NCI-H187 (cell line): ENCODE data around the gene RAPGEF4.
"Not testable (repeated sequence)": the region's sequence is repeated elsewhere in the genome, so short reads cannot be mapped to it uniquely, and the experiment has no call there.

Experiments
- DNase-seq, 2 experiments: peaks; one replicate each; lab custom pipeline; 2025; lab: John Stamatoyannopoulos, UW

RAPGEF4 gene

GRCh38 chr2:172774302-172774701 lies 38.7 kb downstream of the RAPGEF4 start:
- DNase-seq, result no peak

DNA sequence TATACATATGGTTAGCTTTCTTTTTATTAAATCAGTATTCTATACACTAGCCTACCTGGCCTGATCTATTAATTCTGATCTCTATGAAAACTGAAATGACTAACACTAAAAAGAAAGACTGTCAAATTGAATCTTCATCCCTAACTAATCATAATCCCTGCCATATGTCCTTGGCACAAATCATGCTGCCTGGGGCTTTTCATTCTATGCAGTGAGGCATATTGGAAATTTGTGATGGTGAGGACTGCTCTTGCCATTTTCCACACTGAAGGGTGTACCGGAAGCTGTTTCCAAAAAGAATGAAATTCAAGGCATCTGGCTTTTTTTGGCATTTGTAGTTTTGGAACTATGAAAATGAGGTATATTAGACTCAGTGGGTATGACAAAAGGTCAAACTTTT lies 39.7 kb downstream of the RAPGEF4 start:
- DNase-seq, result no peak

- no peak for DNase-seq
Observed at GRCh38 chr2:172777431-172777830, 41.8 kb downstream of the RAPGEF4 start.

DNA sequence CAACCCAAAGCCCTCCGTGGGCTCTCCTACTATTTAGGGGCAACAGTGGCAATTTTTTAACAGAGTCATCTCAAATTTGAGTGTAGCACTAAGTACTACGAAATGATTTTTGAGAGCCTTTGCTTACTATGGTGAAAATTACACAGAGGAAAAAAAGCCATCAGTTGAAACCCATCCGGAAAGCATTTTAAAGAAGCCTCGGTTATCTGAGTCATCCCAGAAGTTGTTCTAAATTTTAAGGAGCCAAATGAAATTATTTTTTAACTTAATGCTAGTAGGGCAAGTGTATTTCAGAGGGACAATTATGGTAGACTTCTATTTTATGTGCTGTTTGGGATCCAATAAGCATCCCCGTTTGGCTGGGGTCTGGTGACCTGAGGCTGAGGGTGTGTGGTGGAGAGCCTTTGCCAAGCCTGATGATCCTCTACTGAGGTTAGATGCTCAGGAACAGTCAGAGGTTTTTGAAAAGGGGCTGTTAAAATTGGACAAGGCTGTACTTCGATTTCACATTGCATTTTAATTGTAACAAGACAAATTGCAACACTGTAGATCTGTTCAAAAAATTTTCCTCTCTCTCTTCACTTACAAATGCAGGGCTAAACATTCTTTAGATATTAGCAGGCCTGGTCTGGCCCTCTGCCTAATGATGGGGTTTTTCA lies 47.0 kb downstream of the RAPGEF4 start:
- no peak for DNase-seq

DNA sequence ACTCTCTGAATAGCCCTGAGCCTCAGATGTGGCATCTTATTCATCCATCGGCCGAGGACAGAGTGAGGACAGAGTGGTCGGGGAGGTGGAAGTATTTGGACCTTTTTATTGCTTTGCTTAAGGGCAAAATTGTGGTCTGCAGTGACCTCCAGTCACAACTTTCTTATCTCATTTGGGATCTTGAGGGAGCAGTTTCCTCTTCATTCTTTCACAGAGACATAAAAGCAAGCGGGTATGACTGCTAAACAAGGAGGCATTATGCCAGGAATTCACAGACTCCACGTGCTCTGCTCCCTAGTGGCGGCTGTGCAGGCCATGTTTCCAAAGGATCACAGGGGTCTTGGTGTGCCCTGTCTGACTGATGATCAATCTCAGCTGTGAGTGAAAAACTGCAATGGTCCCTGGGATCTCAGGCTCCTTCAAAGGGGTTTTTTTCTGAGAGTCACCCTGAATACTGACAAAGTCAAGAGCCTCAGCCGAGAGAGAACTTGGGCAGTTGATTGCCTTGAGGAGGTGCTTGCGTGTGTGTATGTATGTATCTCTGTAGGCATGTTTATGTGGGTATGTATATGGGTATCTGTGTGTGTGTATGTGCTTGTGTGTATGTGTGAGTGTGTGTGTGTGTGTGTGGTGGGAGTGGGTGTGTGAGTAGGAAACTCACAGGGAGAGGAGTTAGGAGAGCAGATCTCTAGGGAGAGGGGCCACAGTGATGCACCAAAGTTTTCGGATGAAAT lies 47.7 kb downstream of the RAPGEF4 start:
- DNase-seq, result no peak

DNA sequence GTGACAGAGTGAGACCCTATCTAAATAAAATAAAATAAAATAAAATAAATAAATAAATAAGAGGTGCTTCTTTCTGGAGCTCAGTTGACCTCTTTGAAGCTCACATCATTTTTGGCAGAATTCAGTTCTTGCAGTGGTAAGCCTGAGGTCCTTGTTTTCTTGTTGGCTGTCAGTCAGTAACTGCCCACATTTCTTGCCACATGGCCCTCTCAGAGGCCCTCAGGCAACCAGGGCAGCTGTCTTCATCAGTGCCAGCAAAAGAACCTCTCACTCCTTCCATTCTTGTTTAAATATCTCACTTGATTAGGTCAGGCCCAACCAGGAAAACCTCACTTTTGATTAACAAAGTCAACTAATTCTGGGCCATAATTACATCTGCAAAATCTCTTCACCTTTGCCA lies 53.2 kb downstream of the RAPGEF4 start:
- no peak for DNase-seq

DNA sequence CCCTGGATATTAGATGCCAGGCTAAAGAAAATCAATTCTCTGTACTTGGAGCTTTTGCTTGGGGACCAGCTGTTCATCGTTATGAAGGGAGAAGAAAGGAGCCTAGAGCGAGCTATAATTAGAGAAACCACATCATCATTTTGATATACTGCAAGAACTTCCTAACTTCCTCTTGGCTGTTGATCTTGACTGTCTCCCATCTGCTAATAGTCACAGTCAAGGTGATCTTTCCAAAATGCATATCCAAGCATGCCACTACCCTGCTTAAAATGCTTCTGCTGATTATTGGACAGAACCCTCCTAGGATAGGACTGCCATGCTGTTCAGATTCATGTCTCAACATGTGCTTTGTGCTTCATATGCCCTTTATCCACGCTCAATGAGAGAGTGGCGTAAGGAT lies 54.8 kb downstream of the RAPGEF4 start:
- no peak for DNase-seq

- no peak for DNase-seq
Observed at GRCh38 chr2:172791953-172792352, 56.3 kb downstream of the RAPGEF4 start.

DNA sequence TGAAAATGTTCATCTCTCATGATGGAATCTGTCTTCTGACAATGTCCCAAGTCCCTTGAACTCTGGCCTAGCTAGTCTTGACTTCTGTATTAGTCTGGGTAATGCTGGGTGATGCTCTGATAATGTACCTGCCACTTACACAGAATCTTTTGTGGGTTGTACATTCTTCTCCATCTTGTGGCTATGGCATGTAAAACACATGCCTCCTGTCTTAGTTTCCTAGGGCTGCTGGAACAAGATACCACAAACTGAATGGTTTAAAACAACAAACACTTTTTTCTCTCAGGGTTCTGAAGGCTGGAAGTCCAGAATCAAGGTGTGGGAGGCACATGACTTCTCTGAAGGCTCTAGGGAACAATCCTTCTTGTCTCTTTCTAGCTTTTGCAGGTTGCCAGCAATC lies 57.1 kb downstream of the RAPGEF4 start:
- DNase-seq, result no peak

GRCh38 chr2:172803308-172803707 lies 67.7 kb downstream of the RAPGEF4 start:
- DNase-seq, result not testable (repeated sequence)

DNA sequence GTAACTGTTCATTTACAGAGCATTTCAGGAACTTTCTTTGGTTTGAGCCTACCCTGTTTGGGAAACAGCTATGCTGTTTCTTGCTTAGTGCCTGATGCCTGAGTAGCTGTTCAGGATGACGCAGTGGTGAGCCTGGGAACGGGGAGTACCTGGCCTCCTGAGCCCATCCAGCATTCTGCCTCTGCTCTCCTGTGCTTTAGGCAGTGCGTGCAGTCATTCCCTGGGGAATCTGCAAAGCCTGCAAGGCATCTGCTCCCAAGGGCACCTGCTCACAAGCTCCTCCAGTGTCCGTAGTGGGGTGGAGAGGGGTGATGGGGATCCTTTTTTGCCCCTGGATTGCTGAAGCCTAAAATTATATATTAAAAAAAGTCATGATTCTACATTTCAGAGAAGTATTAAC lies 68.8 kb downstream of the RAPGEF4 start:
- no peak for DNase-seq

GRCh38 chr2:172806493-172806892 lies 70.8 kb downstream of the RAPGEF4 start:
- DNase-seq, result no peak

DNA sequence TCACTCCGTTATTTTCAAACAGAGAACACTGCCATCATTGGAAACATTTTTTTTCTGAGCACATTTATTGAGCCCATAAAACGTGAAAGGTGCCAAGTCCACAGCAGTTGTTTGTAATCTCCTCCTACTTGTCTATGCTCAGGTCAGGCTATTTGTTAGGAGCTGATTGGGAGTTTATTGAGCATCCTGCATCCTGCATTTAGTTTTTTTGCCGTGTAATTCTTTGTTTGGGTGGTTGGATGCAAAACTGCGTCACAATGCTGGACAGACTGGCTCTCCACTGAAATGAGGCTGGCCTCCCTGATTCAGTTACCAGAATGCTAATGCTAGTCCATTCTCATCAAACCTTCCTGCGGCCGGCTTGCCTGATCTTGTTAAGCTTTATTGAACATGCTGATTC lies 71.4 kb downstream of the RAPGEF4 start:
- DNase-seq, result no peak

DNA sequence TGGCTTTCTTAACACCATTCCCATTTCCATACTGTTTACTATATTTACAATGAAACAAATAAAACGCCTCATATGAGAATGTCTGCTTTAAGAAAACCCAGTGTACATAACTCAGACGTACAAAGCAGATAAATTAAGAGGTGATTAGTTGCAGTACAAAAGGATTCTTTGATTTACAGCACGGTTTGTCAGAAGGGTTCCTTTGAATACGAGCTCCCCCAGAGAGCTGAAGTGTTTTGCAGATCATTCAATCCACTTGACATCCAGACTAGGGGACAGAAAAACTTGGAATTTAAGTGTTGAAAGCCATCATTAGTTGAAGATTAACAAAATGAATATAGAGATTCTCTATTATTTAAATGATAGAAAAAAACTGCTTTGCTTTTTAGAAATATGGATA lies 72.5 kb downstream of the RAPGEF4 start:
- DNase-seq, result no peak

DNA sequence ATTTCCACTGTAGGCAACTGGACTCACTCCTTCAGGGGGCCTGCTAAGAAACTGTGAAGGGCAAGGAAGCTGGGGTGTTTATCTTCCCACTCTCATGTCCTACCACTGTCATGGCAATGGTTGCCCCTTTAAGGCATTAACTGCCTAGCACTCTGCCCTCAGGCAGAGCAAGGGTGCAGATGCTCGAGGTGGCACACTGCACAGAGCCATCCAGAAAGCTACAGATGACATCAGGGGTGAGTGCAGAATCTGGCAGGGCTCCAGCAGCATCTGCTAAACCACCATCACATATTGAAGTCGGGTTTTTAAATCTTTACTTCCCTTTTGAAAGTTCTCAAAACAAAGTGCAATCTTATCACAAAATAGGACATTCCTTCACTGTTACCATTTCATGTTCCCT lies 75.4 kb downstream of the RAPGEF4 start:
- no peak for DNase-seq

- DNase-seq, result no peak
Observed at GRCh38 chr2:172812158-172812744, 76.6 kb downstream of the RAPGEF4 start.

GRCh38 chr2:172813314-172813888 lies 77.8 kb downstream of the RAPGEF4 start:
- DNase-seq, result no peak

DNA sequence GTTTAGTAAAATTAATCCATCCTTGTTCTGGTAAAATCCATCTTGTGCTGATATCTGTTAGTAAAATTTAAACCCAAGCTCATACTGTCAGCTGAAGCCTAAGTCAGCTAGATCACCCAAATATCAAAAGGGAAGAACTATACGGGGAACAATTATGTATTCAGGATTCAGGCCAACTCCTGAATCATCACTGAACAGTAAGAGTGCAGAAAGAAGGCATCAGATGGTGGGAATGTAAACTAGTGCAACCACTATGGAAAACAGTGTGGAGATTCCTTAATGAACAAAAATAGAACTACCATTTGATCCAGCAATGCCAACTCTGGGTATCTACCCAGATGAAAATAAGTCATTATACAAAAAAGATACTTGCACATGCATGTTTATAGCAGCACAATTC lies 81.8 kb downstream of the RAPGEF4 start:
- no peak for DNase-seq

GRCh38 chr2:172819943-172820342 lies 84.3 kb downstream of the RAPGEF4 start:
- DNase-seq, result peak in 1 of 2 experiments; percentile 8

DNA sequence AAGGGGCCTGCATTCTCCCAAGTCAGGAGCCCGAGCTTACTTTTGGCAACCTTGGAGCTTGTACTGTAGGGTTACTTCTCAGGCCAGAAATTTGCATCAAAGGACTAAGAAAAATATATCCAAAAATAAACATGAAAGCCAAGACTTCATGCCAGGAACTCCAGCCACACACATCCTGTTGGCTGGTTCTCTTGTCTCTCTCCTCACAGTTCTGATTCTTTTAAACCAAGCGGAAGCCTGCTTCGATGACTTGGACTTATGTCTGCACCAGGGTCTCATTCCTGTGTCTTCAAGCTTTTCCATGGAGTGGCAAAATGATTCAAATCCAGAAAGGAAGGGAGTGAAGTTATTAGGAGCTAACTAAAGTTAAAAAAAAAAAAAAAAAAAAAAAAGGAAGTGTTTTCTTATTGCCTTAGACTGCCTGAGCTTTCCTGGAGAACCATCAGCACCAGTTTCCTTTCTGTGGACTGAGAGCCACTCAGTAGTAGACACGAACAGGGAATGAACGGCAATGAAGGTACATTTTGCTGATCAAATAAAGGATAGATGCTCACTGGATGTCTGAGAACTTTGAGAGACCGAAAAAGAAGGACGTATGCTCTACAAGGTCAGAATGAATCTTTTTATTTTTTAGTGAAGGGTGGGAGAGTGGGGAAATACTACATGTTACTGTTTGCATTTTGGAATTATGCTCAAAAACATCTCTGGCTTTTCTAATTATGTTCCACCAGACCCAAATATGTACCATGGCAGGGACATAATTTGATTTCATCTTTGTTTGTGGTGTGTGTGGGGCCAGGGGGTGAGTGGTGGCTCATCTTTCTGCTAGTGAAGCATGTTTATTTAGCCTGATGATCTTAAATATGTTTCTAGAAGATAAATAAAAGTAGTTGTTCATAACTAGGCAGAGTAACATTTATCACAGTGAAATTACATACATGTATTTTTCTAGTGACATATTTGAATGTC lies 86.0 kb downstream of the RAPGEF4 start:
- DNase-seq, result no peak

GRCh38 chr2:172822585-172822984 lies 86.9 kb downstream of the RAPGEF4 start:
- DNase-seq, result no peak
